Hepatocyte (in vitro differentiated cells): ENCODE data around the gene PIWIL1. TPM values are rescaled to one million over a fixed set of nuclear protein-coding genes. Genes with fewer than 3 reads are reported as not detected.

Experiments
- DNase-seq: peaks from one replicate; pipeline ENCODE4 v3.0.0-alpha.2; 2016; ENCODE audit warnings: low spot score
- H2AFZ ChIP-seq: fragments of 200-600 bp; sonication (generic); 2 replicates; pipeline ENCODE4 v1.6.0; 2016; ENCODE audit warnings: antibody characterized with exemption, mild to moderate bottlenecking
- H3K27ac ChIP-seq: fragments of 200-600 bp; sonication (generic); 2 replicates; pipeline ENCODE4 v1.5.1; 2016; ENCODE audit warnings: mild to moderate bottlenecking
- H3K27me3 ChIP-seq: fragments of 200-600 bp; sonication (generic); 2 replicates; pipeline ENCODE4 v1.6.1; 2016
- H3K36me3 ChIP-seq: fragments of 200-600 bp; sonication (generic); replicated peaks from 2 replicates; pipeline ENCODE4 v1.5.1; 2016; ENCODE audit warnings: low read depth; ENCODE audit not compliant: insufficient read depth
- H3K4me1 ChIP-seq: fragments of 200-600 bp; sonication (generic); 2 replicates; pipeline ENCODE4 v1.5.1; 2016; ENCODE audit warnings: mild to moderate bottlenecking, moderate library complexity; ENCODE audit not compliant: insufficient read depth
- H3K4me2 ChIP-seq: fragments of 200-600 bp; sonication (generic); 2 replicates; pipeline ENCODE4 v1.6.0; 2016
- H3K4me3 ChIP-seq: fragments of 200-600 bp; sonication (generic); 2 replicates; pipeline ENCODE4 v1.5.1; 2016; ENCODE audit warnings: mild to moderate bottlenecking
- H3K79me2 ChIP-seq: fragments of 200-600 bp; sonication (generic); 2 replicates; pipeline ENCODE4 v1.6.0; 2017; ENCODE audit warnings: mild to moderate bottlenecking
- H3K9me2 ChIP-seq: fragments of 200-600 bp; sonication (generic); replicated peaks from 2 replicates; pipeline ENCODE4 v1.6.0; 2017; ENCODE audit warnings: mild to moderate bottlenecking; ENCODE audit not compliant: insufficient read depth
- H3K9me3 ChIP-seq: fragments of 200-600 bp; sonication (generic); 2 replicates; pipeline ENCODE4 v1.5.1; 2016; ENCODE audit warnings: low read depth, mild to moderate bottlenecking
- H4K20me1 ChIP-seq: fragments of 200-600 bp; sonication (generic); 2 replicates; pipeline ENCODE4 v1.6.0; 2016; ENCODE audit warnings: mild to moderate bottlenecking; ENCODE audit not compliant: insufficient read depth, poor library complexity, severe bottlenecking
- CTCF ChIP-seq: fragments of 200-600 bp; sonication (generic); IDR thresholded peaks from 2 replicates; pipeline ENCODE4 v1.5.1; 2016; ENCODE audit warnings: antibody characterized with exemption, mild to moderate bottlenecking; ENCODE audit not compliant: poor library complexity
- EZH2 ChIP-seq: fragments of 200-600 bp; sonication (generic); IDR thresholded peaks from 2 replicates; pipeline ENCODE4 v1.6.1; 2016; ENCODE audit warnings: antibody characterized with exemption, mild to moderate bottlenecking, borderline replicate concordance
- EZH2phosphoT487 ChIP-seq: fragments of 200-600 bp; sonication (generic); IDR thresholded peaks from one replicate; pipeline ENCODE4 v1.6.1; 2018; ENCODE audit warnings: antibody characterized with exemption, mild to moderate bottlenecking, low read depth, moderate library complexity; ENCODE audit not compliant: unreplicated experiment, severe bottlenecking
- WGBS: methylation state at CpG from one replicate; pipeline ENCODE4 v1.1.6; 2016; ENCODE audit warnings: low lambda C conversion rate; ENCODE audit errors: missing lambda C conversion rate; 5-methylcytosine and 5-hydroxymethylcytosine counted together
- polyA plus RNA-seq: library from polyadenylated mRNA; unstranded; fragments of >200 nt; fragmentation: Nextera tagmentation; extraction: Ambion mirVana; gene quantifications from 2 replicates; pipeline ENCODE4 v1.2.1, GENCODE V29; 2016
- total RNA-seq: library from RNA; depleted of rRNA; stranded (reverse); fragments of >200 nt; gene quantifications from 2 replicates; pipeline ENCODE4 v1.2.3, GENCODE V29; 2014

PIWIL1 gene
- total and polyA plus RNA-seq, 2 experiments from 2014 or later, result not detected

- H3K4me2 ChIP-seq, result no peak overlapping the region
- 82% methylated on average over 1 of the region's 1 CpG for WGBS
- no peak overlapping the region for H3K27ac ChIP-seq
- H3K27me3 ChIP-seq, result no peaks in the 10 kb centered on the region
- H3K79me2 ChIP-seq, result no peaks in the 10 kb centered on the region
- H3K9me3 ChIP-seq, result no peaks in the 10 kb centered on the region
- no peak for TF ChIP-seq EZH2
- TF ChIP-seq EZH2phosphoT487, result no peak
- no peak for TF ChIP-seq CTCF
- H3K4me3 ChIP-seq, result no peak overlapping the region
- no peaks in the 10 kb centered on the region for H3K36me3 ChIP-seq
- H3K9me2 ChIP-seq, result no peaks in the 10 kb centered on the region
- no peak overlapping the region for H2AFZ ChIP-seq
- no peak for DNase-seq
- H3K4me1 ChIP-seq, result peaks cover 6% of the 10 kb centered on the region
- H4K20me1 ChIP-seq, result no peaks in the 10 kb centered on the region
Measured at GRCh38 chr12:130345292-130345691, 7.6 kb downstream of the PIWIL1 start.

- Histone ChIP-seq H3K9me2 (no peaks in the 10 kb centered on the region), H3K4me3 (no peak overlapping the region), H4K20me1 (no peaks in the 10 kb centered on the region), H3K27ac (no peak overlapping the region), H3K4me2 (no peak overlapping the region), H3K36me3 (no peaks in the 10 kb centered on the region), H3K9me3 (no peaks in the 10 kb centered on the region), H2AFZ (no peak overlapping the region), H3K27me3 (no peaks in the 10 kb centered on the region), H3K4me1 (peaks cover 6% of the 10 kb centered on the region), H3K79me2 (no peaks in the 10 kb centered on the region)
- WGBS, result 77% methylated on average over 7 of the region's 7 CpGs
- TF ChIP-seq CTCF, result no peak
- no peak for TF ChIP-seq EZH2
- no peak for TF ChIP-seq EZH2phosphoT487
- DNase-seq, result no peak
Measured at GRCh38 chr12:130347588-130347987, 9.9 kb downstream of the PIWIL1 start.

GRCh38 chr12:130350715-130351114 is 13.0 kb downstream of the PIWIL1 start:
- Histone ChIP-seq H3K27me3 (peaks cover 15% of the 10 kb centered on the region), H4K20me1 (no peaks in the 10 kb centered on the region), H3K79me2 (no peaks in the 10 kb centered on the region), H3K9me2 (no peaks in the 10 kb centered on the region), H3K36me3 (no peaks in the 10 kb centered on the region), H3K4me1 (no peaks in the 10 kb centered on the region), H3K9me3 (no peaks in the 10 kb centered on the region), H2AFZ (no peak overlapping the region), H3K4me2 (no peak overlapping the region), H3K4me3 (no peak overlapping the region), H3K27ac (peak overlapping the region; percentile 33)
- 57% methylated on average over 2 of the region's 2 CpGs for whole genome bisulfite sequencing
- TF ChIP-seq CTCF, result no peak
- no peak for TF ChIP-seq EZH2
- DNase-seq, result no peak

GRCh38 chr12:130351326-130351725 is 13.6 kb downstream of the PIWIL1 start:
- Histone ChIP-seq H3K36me3 (no peaks in the 10 kb centered on the region), H3K27ac (peak overlapping the region; percentile 33), H3K9me3 (no peaks in the 10 kb centered on the region), H3K4me3 (no peak overlapping the region), H3K79me2 (no peaks in the 10 kb centered on the region), H2AFZ (no peak overlapping the region), H3K9me2 (no peaks in the 10 kb centered on the region), H3K27me3 (peaks cover 15% of the 10 kb centered on the region), H3K4me2 (no peak overlapping the region), H4K20me1 (no peaks in the 10 kb centered on the region), H3K4me1 (no peaks in the 10 kb centered on the region)
- no peak for TF ChIP-seq EZH2
- TF ChIP-seq EZH2phosphoT487, result no peak
- TF ChIP-seq CTCF, result no peak
- 41% methylated on average over 5 of the region's 5 CpGs for WGBS
- DNase-seq, result peak; percentile 62
